K562 (cell line): ENCODE data around the gene ZNF45. TPM values are rescaled to one million over a fixed set of nuclear protein-coding genes. Genes with fewer than 3 reads are reported as not detected.

Source experiments
- ATF1 ChIP-seq, 2 experiments: fragments of 450-650 bp in 1 of 2; IDR thresholded peaks; 2 replicates each; pipeline ENCODE4 v1.6.1; 2016; ENCODE audit warnings: missing compliant biosample characterization in 1 of 2, missing genetic modification characterization in 1 of 2
- FOS ChIP-seq: IDR thresholded peaks from 3 replicates; pipeline ENCODE4 v1.6.1; 2011; ENCODE audit not compliant: insufficient read length; ENCODE audit errors: extremely low read depth
- HDAC2 ChIP-seq: fragments of 450-650 bp; IDR thresholded peaks from 2 replicates; pipeline ENCODE4 v1.6.1; 2016; ENCODE audit warnings: mild to moderate bottlenecking
- NFE2L1 ChIP-seq: fragments of 450-650 bp; IDR thresholded peaks from 2 replicates; pipeline ENCODE4 v1.6.1; 2016; ENCODE audit warnings: missing genetic modification characterization, low read depth, mild to moderate bottlenecking, missing compliant biosample characterization, moderate library complexity, borderline replicate concordance
- NFRKB ChIP-seq: fragments of 450-650 bp; IDR thresholded peaks from 2 replicates; pipeline ENCODE4 v1.6.1; 2016; ENCODE audit warnings: low read depth
- POLR2G ChIP-seq: fragments of 200-400 bp; formaldehyde crosslinking; IDR thresholded peaks from 2 replicates; pipeline ENCODE4 v1.6.1; 2017; ENCODE audit warnings: low read depth, mild to moderate bottlenecking, antibody characterized with exemption, low read length, moderate library complexity
- SOX6 ChIP-seq: fragments of 450-650 bp; IDR thresholded peaks from 2 replicates; pipeline ENCODE4 v1.6.1; 2014; ENCODE audit warnings: mild to moderate bottlenecking
- SP2 ChIP-seq: IDR thresholded peaks from 2 replicates; pipeline ENCODE4 v1.6.1; 2011; ENCODE audit warnings: mild to moderate bottlenecking, low read depth, low read length, moderate library complexity; ENCODE audit not compliant: poor library complexity, severe bottlenecking; ENCODE audit errors: extremely low read depth
- YY1 ChIP-seq, 3 experiments: IDR thresholded peaks; 2 replicates each; pipeline ENCODE4 v1.6.1; 2011; ENCODE audit warnings: low read length in 2 of 3, mild to moderate bottlenecking in 2 of 3, moderate library complexity in 2 of 3, borderline replicate concordance in 1 of 3, control low read depth in 1 of 3, low read depth in 1 of 3; ENCODE audit not compliant: insufficient read depth in 3 of 3, insufficient replicate concordance in 2 of 3, control insufficient read depth in 1 of 3, insufficient read length in 1 of 3; ENCODE audit errors: extremely low read depth in 1 of 3
- ZBTB17 ChIP-seq: fragments of 450-650 bp; formaldehyde crosslinking; IDR thresholded peaks from 2 replicates; pipeline ENCODE4 v1.4.0; 2020; ENCODE audit warnings: mild to moderate bottlenecking
- ZC3H4 ChIP-seq: sonication (generic); formaldehyde crosslinking; IDR thresholded peaks from 2 replicates; pipeline ENCODE4 v1.9.0; 2021; ENCODE audit warnings: missing genetic modification reagents, borderline replicate concordance
- polyA plus RNA-seq, 8 experiments: library from polyadenylated mRNA; depleted of rRNA in 4 of 8; stranded (reverse) in 5 of 8; unstranded in 3 of 8; fragments of >200 nt; fragmentation: Nextera tagmentation in 2 of 8; fragmentation: Illumina TruSeq in 1 of 8; extraction: Ambion mirVana in 2 of 8; extraction: Trizol in 1 of 8; gene quantifications; 2 replicates each; pipeline versions ENCODE4 v1.2.1 to v1.2.3, GENCODE V29; 2011 to 2014; ENCODE audit warnings: inconsistent platforms in 1 of 8, missing spikeins in 1 of 8
- total RNA-seq, 7 experiments: library from RNA; depleted of rRNA in 6 of 7; stranded (reverse); fragments of >200 nt in 6 of 7; fragmentation: Illumina TruSeq in 2 of 7; extraction: Trizol in 2 of 7; gene quantifications; 2 replicates each; pipeline versions ENCODE4 v1.2.1 to v1.2.3, GENCODE V29; 2011 to 2021; ENCODE audit warnings: low replicate concordance in 1 of 7
- TF ChIP-seq, protein P1 (sequence below): fragments of 250-450 bp; sonication (Bioruptor Pico); IDR thresholded peaks from 2 replicates; pipeline ENCODE4 v1.8.0; 2021; ENCODE audit warnings: moderate library complexity, mild to moderate bottlenecking, inconsistent platforms
- TF ChIP-seq, protein P2 (sequence below): sonication (generic); formaldehyde crosslinking; IDR thresholded peaks from 2 replicates; pipeline ENCODE4 v1.8.0; 2022; ENCODE audit warnings: mild to moderate bottlenecking, missing genetic modification reagents
- TF ChIP-seq, protein P3 (sequence below): sonication (generic); formaldehyde crosslinking; IDR thresholded peaks from 2 replicates; pipeline ENCODE4 v1.8.1; 2022; ENCODE audit warnings: missing genetic modification reagents
- TF ChIP-seq, protein P4 (sequence below): sonication (generic); formaldehyde crosslinking; IDR thresholded peaks from 2 replicates; pipeline ENCODE4 v1.8.1; 2023; ENCODE audit warnings: mild to moderate bottlenecking, missing genetic modification reagents
- TF ChIP-seq, protein P5 (sequence below), 2 experiments: fragments of 250-450 bp in 1 of 2; fragments of 450-650 bp in 1 of 2; sonication (Bioruptor Pico) in 1 of 2; IDR thresholded peaks; 2 replicates each; pipeline versions ENCODE4 v1.6.1 to v1.8.0; 2016 to 2021; ENCODE audit warnings: mild to moderate bottlenecking in 2 of 2, moderate library complexity in 2 of 2, missing compliant biosample characterization in 1 of 2, missing genetic modification characterization in 1 of 2

Gene ZNF45
- total and polyA plus RNA-seq, 9 of the 15 experiments (the other 6 are each of a cell fraction or from before 2014, with no cell fraction given), result 2.6 to 10.6 (median 9.4) TPM

DNA sequence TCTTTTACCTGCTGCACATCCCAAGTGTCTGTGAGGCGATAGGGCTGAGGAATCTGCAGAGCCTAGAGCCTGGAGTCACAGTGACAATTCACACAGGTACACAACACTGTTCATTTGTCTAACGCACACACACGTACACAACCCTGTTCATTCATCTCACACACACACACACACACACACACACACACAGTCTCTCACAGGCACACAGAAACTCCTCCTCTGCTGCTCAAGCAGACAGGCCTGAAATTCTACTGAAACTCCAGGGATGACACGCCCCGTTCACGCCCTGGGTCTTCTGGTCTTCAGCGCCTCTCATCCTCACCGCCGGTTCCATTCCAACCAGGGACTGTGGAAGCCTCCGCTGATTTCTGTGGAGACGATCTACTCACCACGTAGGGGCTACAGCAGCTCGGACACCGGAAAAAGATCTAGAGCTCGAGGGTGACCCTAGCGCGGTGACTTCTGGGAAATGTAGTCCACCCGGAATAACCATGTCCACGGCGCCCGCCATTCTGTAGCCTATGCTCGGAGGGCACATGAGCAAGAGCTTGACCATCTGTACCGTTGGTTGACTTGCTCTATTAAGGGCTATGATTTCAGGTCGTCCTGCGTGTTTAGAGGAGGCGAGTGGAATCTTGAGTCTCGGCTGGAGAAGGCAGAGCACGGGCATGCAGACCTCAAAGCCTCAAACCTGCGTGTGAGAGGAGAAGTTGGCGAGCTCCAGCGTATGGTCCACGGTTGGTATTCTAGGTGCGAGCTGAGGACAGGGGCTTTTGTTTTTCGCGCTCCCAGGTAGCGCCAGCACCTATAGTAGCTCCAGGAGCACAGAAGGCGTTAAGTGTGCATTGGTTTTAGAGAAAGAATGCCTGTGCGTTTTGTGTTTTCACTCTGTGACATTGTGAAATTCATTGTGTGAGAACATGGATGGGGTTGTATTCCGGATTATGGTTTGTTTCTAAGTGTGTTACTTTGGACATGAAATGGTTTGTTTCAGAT, 33.4 kb downstream of the ZNF45 start (continued):
- TF ChIP-seq YY1 (IDR thresholded peaks at IDR 0.05; ENCODE audit: borderline replicate concordance in 1 of 3, control insufficient read depth in 1 of 3, extremely low read depth in 1 of 3, insufficient read depth in 3 of 3, insufficient read length in 1 of 3, insufficient replicate concordance in 2 of 3, low read depth in 1 of 3, low read length in 2 of 3) (peak; percentile 54 to 92 (median 82)), SOX6 (no peak), NFE2L1 (tag) (no peak), FOS (no peak), ZC3H4 (no peak), SP2 (no peak), HDAC2 (no peak), NFRKB (no peak; the same call in 1 of the 2 replicates), ATF1 (CRISPR knock-in tag; IDR thresholded peaks at IDR 0.05) (no peak), ATF1 (tag; IDR thresholded peaks at IDR 0.05) (peak; percentile 76), ZBTB17 (no peak), POLR2G (no peak)
- TF ChIP-seq, protein P1, sequence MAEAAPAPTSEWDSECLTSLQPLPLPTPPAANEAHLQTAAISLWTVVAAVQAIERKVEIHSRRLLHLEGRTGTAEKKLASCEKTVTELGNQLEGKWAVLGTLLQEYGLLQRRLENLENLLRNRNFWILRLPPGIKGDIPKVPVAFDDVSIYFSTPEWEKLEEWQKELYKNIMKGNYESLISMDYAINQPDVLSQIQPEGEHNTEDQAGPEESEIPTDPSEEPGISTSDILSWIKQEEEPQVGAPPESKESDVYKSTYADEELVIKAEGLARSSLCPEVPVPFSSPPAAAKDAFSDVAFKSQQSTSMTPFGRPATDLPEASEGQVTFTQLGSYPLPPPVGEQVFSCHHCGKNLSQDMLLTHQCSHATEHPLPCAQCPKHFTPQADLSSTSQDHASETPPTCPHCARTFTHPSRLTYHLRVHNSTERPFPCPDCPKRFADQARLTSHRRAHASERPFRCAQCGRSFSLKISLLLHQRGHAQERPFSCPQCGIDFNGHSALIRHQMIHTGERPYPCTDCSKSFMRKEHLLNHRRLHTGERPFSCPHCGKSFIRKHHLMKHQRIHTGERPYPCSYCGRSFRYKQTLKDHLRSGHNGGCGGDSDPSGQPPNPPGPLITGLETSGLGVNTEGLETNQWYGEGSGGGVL (CRISPR knock-in tag), result no peak
- TF ChIP-seq, protein P2, sequence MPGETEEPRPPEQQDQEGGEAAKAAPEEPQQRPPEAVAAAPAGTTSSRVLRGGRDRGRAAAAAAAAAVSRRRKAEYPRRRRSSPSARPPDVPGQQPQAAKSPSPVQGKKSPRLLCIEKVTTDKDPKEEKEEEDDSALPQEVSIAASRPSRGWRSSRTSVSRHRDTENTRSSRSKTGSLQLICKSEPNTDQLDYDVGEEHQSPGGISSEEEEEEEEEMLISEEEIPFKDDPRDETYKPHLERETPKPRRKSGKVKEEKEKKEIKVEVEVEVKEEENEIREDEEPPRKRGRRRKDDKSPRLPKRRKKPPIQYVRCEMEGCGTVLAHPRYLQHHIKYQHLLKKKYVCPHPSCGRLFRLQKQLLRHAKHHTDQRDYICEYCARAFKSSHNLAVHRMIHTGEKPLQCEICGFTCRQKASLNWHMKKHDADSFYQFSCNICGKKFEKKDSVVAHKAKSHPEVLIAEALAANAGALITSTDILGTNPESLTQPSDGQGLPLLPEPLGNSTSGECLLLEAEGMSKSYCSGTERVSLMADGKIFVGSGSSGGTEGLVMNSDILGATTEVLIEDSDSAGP (CRISPR knock-in tag), result no peak
- TF ChIP-seq, protein P3, sequence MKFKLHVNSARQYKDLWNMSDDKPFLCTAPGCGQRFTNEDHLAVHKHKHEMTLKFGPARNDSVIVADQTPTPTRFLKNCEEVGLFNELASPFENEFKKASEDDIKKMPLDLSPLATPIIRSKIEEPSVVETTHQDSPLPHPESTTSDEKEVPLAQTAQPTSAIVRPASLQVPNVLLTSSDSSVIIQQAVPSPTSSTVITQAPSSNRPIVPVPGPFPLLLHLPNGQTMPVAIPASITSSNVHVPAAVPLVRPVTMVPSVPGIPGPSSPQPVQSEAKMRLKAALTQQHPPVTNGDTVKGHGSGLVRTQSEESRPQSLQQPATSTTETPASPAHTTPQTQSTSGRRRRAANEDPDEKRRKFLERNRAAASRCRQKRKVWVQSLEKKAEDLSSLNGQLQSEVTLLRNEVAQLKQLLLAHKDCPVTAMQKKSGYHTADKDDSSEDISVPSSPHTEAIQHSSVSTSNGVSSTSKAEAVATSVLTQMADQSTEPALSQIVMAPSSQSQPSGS (CRISPR knock-in tag), result no peak
- TF ChIP-seq, protein P4, sequence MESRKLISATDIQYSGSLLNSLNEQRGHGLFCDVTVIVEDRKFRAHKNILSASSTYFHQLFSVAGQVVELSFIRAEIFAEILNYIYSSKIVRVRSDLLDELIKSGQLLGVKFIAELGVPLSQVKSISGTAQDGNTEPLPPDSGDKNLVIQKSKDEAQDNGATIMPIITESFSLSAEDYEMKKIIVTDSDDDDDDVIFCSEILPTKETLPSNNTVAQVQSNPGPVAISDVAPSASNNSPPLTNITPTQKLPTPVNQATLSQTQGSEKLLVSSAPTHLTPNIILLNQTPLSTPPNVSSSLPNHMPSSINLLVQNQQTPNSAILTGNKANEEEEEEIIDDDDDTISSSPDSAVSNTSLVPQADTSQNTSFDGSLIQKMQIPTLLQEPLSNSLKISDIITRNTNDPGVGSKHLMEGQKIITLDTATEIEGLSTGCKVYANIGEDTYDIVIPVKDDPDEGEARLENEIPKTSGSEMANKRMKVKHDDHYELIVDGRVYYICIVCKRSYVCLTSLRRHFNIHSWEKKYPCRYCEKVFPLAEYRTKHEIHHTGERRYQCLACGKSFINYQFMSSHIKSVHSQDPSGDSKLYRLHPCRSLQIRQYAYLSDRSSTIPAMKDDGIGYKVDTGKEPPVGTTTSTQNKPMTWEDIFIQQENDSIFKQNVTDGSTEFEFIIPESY, result no peak
- TF ChIP-seq, protein P5, sequence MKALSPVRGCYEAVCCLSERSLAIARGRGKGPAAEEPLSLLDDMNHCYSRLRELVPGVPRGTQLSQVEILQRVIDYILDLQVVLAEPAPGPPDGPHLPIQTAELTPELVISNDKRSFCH (CRISPR knock-in tag; IDR thresholded peaks at IDR 0.05), result no peak
- TF ChIP-seq, protein P5 (tag; IDR thresholded peaks at IDR 0.05), result no peak
